Tibial artery (tissue), 4 donors: ENCODE measurements around the gene NACAD.

ENCODE experiments used
- DNase-seq, 2 donors: peaks; one replicate each; pipeline ENCODE4 v3.0.0-alpha.2; 2019
- H3K27ac ChIP-seq, 2 donors: fragments of 200-600 bp; sonication (generic) in 1 of 2; 1 replicate in 1 of 2; 2 replicates in 1 of 2; pipeline ENCODE4 v1.5.1; 2018 to 2019; ENCODE audit warnings: mild to moderate bottlenecking in 1 of 2
- H3K27me3 ChIP-seq, 2 donors: fragments of 200-600 bp; sonication (generic) in 1 of 2; one replicate each; pipeline versions ENCODE4 v1.5.1 to v1.6.0; 2016 to 2019
- H3K36me3 ChIP-seq, 3 donors: fragments of 200-600 bp; sonication (generic) in 2 of 3; one replicate each; pipeline ENCODE4 v1.5.1; 2016 to 2019; ENCODE audit warnings: mild to moderate bottlenecking in 2 of 3
- H3K4me1 ChIP-seq, 4 donors: fragments of 200-600 bp; sonication (generic) in 2 of 4; 1 replicate in 3 of 4; 2 replicates in 1 of 4; pipeline ENCODE4 v1.5.1; 2016 to 2019
- H3K4me3 ChIP-seq, 2 donors: fragments of 200-600 bp; sonication (generic) in 1 of 2; 1 replicate in 1 of 2; 2 replicates in 1 of 2; pipeline ENCODE4 v1.5.1; 2018 to 2019; ENCODE audit warnings: mild to moderate bottlenecking in 2 of 2
- H3K9me3 ChIP-seq, 3 donors: fragments of 200-600 bp; sonication (generic) in 1 of 3; one replicate each; pipeline ENCODE4 v1.5.1; 2016 to 2019
- intact Hi-C: fragments of 100-400 bp; cut with DNase I; formaldehyde crosslinking; loops from one replicate; pipeline ENCODE4 v1.15.0; 2023; ENCODE audit warnings: low total_unique reads
- TF ChIP-seq, protein P1 (sequence below), 2 experiments: fragments of 200-600 bp in 1 of 2; fragments of 450-650 bp in 1 of 2; IDR thresholded peaks; one replicate each; pipeline ENCODE4 v1.5.1; 2017 to 2019; ENCODE audit warnings: antibody characterized with exemption in 2 of 2, mild to moderate bottlenecking in 1 of 2, moderate library complexity in 1 of 2

NACAD gene

GRCh38 chr7:45068236-45069023, 20.3 kb downstream of the NACAD start:
- Histone ChIP-seq H3K36me3 (peaks cover 36 to 95% (median 77%) of the 10 kb centered on the region in 3 donors), H3K4me3 (no peak overlapping the region), H3K4me1 (no peaks in the 10 kb centered on the region), H3K27ac (no peak overlapping the region), H3K9me3 (no peaks in the 10 kb centered on the region), H3K27me3 (no peaks in the 10 kb centered on the region)
- TF ChIP-seq, protein P1, sequence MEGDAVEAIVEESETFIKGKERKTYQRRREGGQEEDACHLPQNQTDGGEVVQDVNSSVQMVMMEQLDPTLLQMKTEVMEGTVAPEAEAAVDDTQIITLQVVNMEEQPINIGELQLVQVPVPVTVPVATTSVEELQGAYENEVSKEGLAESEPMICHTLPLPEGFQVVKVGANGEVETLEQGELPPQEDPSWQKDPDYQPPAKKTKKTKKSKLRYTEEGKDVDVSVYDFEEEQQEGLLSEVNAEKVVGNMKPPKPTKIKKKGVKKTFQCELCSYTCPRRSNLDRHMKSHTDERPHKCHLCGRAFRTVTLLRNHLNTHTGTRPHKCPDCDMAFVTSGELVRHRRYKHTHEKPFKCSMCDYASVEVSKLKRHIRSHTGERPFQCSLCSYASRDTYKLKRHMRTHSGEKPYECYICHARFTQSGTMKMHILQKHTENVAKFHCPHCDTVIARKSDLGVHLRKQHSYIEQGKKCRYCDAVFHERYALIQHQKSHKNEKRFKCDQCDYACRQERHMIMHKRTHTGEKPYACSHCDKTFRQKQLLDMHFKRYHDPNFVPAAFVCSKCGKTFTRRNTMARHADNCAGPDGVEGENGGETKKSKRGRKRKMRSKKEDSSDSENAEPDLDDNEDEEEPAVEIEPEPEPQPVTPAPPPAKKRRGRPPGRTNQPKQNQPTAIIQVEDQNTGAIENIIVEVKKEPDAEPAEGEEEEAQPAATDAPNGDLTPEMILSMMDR (IDR thresholded peaks at IDR 0.05): no peak
- intact Hi-C loops: no loop called here
- peak in 1 of 2 donors; percentile 33 for DNase-seq

DNA sequence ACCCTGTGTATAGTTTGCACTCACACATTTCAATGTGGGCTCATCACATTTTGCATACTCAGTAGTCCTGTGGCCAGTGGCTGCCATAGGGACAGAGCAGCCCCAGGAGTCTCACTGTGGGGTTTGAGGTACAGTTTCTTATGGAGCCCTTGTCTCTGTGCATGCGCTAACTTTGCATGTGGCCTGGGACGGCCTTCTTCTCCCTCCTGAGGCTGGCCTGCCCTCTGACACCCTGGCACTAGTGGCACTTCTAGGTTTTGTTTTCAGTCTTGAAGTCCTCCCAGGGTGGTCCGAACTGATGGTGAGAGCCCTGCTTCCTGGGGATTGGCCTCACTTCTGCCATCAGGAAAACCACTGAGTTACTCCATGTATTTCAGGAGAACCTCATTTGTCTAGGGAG, 21.2 kb downstream of the NACAD start:
- peaks cover 29 to 87% (median 68%) of the 10 kb centered on the region in 3 donors for H3K36me3 ChIP-seq

GRCh38 chr7:45066409-45066808, 22.4 kb downstream of the NACAD start:
- H3K27ac ChIP-seq: no peak overlapping the region
- no peaks in the 10 kb centered on the region for H3K27me3 ChIP-seq
- DNase-seq: peak in 1 of 2 donors; percentile 20
- TF ChIP-seq, protein P1 (IDR thresholded peaks at IDR 0.05): no peak
- H3K36me3 ChIP-seq: peaks cover 19 to 75% (median 58%) of the 10 kb centered on the region in 3 donors
- H3K4me3 ChIP-seq: no peak overlapping the region
- intact Hi-C loops: no loop called here
- no peaks in the 10 kb centered on the region for H3K9me3 ChIP-seq
- H3K4me1 ChIP-seq: no peaks in the 10 kb centered on the region

More for the DNA sequence above, 21.2 kb downstream of the NACAD start:
- intact Hi-C loops: no loop called here
- Histone ChIP-seq H3K27me3 (no peaks in the 10 kb centered on the region), H3K4me1 (no peaks in the 10 kb centered on the region), H3K27ac (no peak overlapping the region), H3K4me3 (no peak overlapping the region), H3K9me3 (no peaks in the 10 kb centered on the region)
- DNase-seq: peak in 1 of 2 donors; percentile 13
- TF ChIP-seq, protein P1 (IDR thresholded peaks at IDR 0.05): no peak

DNA sequence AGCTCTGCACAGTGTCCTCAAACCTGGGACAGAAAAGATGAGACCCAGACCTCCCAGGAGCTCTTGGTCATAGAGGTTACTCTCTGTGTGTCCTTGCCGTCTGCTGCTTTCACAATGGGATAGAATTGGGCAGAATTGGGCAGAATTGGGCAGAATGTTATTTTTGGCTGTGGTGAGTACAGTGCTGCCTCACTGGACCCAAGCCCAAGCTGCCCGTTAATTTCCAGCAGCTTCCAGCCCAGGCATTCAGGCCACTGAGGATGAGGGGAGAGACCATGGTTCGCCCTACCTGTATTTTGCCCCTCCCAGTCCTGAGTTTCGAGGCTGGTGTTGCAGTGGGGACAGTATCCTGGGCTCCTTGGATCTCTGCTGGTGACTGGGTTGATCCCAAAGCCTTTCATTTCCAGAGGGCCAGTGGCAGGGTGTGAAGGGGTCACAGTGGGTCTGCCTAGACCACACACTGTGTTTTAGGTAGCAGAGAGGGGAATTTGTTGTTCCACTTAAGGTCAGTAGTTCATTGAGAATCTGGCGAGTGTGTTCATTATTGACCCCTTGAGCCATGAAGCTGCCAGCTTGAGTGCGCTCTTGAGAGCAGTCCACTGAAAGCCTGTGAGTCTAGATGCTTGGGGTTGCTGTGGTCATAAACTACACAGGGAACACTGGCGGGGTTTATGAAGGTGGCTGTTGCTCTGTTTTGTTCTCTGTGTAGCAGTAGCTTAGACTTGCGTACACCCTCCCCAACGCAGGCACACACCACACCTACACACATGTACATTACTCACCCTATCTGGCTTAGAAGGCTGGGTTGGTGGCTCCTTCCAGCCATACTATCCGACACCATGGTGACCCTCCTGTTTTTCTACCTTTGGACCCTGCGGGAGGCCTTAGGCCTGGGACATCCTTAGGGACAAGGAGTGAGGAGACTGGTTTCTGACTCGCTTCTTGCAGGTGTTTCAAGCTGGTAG, 23.5 kb downstream of the NACAD start:
- TF ChIP-seq, protein P1 (IDR thresholded peaks at IDR 0.05): no peak
- H3K9me3 ChIP-seq: no peaks in the 10 kb centered on the region
- intact Hi-C loops: no loop called here
- peak in 1 of 2 donors; percentile 51 for DNase-seq
- no peak overlapping the region for H3K4me3 ChIP-seq
- H3K27ac ChIP-seq: no peak overlapping the region
- H3K36me3 ChIP-seq: peaks cover 16 to 64% (median 52%) of the 10 kb centered on the region in 3 donors
- no peaks in the 10 kb centered on the region for H3K4me1 ChIP-seq
- no peaks in the 10 kb centered on the region for H3K27me3 ChIP-seq

- DNase-seq: peak in 1 of 2 donors; percentile 25
- Histone ChIP-seq H3K4me1 (no peaks in the 10 kb centered on the region), H3K9me3 (no peaks in the 10 kb centered on the region), H3K4me3 (no peak overlapping the region), H3K36me3 (peaks cover 6 to 53% (median 41%) of the 10 kb centered on the region in 3 donors), H3K27ac (no peak overlapping the region), H3K27me3 (no peaks in the 10 kb centered on the region)
- TF ChIP-seq, protein P1 (IDR thresholded peaks at IDR 0.05): no peak
- intact Hi-C loops: no loop called here
Measured at GRCh38 chr7:45064047-45064725, 24.6 kb downstream of the NACAD start.
